Left renal cortex interstitium (tissue), 4 donors: ENCODE data around the gene TRIM62. TPM values are rescaled to one million over a fixed set of nuclear protein-coding genes. Genes with fewer than 3 reads are reported as not detected.
A peak's percentile ranks its signal among the peaks of the same experiment; 100 is the strongest.
"Not testable (repeated sequence)": the region's sequence is repeated elsewhere in the genome, so short reads cannot be mapped to it uniquely, and the experiment has no call there.

Experiments
- DNase-seq, 4 donors: peaks; one replicate each; pipeline ENCODE4 v3.0.0-alpha.2; 2013; ENCODE audit warnings: low read depth in 4 of 4, low spot score in 2 of 4, missing footprints in 1 of 4
- polyA plus RNA-seq, 4 donors: library from polyadenylated mRNA; unstranded; fragments of 120-200 nt; gene quantifications; one replicate each; pipeline ENCODE4 v1.2.1, GENCODE V29; 2013; ENCODE audit not compliant: insufficient read length in 4 of 4

The TRIM62 gene
- polyA plus RNA-seq, 4 donors = 6.9 to 10.8 (median 8.2) TPM

DNA sequence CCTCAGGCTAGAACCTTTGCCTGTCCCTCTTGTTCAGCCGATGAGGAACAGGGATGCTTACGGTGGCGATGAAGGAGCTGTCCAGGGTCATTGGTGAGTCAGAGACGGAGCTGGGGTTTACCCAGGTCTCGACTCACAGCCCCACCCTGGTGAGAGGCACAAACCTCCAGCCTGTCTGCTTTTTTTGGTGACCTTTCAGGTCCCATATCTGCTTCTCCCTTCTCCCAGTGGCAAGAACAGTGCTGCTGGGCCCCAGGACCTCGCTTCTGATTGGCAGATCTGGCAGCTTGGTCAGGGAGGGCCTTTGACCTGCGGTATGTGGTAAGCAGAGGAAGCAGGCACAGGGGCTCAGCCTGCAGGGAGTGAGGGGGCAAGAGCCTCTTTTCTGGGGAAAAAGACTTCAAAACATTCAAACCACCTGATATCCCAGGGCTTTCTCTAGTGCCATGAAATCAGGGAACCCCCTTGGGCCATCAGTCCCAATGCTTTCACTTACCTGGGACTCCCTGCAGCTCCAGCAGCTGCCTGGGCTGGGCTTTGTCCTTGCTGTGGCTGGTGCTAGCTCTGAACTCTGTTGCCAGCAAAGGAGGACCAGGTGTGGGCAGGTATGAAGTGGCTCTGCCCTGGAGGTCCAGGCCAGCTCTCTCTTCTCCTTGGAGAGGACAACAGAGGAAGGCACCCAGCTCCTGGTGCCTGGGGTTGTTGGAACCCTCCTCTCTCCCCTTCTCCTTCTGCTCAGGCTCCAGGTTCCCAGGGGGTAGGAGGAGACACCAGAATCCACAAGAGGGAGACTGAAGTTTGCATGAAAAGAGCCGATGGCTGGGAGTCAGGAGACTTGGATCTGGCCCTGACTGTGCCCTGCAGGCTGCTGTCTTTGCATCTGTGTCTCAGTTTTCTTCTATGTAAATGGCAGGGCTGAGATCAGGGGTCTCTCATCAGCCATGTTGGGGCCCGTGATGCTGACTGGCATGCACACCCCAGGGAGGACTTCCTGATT lies 41.4 kb downstream of the TRIM62 start:
- no peak for DNase-seq

DNA sequence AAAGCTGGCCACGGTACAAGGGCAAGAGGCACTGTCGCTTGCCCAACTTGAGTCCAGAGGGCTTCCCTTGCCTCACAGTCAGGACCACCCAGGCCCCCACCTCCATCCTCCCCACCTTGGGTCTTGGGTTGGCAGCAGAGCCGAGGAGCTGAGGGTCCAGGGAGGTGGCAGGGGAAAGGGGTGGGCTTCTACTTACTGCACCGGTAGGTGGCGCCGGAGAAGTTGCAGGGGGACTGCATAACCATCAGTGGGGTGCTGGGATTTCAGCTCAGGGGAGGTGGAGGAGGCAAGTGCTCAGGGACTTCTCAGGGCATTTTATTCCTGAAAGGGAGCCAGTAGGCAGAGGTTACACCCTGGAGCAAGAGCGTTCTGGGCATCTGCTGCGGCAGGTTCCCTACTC lies 44.0 kb downstream of the TRIM62 start:
- DNase-seq = peak in 1 of 4 donors; percentile 45

DNA sequence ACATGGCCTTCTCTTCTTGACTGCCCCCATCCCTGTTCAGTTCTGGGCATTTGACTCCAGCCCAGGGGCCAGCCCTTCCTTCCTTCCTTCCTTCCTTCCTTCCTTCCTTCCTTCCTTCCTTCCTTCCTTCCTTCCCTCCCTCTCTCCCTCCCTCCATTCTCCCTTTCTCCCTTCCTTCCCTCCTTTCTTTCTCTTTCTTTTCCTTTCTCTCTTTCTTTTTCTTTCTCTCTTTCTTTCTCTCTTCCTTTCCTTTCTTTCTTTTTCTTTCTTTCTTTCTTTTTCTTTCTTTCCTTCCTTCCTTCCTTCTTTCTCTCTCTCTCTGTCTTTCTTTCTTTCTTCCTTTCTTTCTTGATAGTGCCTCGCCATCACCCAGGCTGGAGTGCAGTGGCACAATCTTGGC lies 45.8 kb downstream of the TRIM62 start:
- DNase-seq = not testable (repeated sequence)

DNA sequence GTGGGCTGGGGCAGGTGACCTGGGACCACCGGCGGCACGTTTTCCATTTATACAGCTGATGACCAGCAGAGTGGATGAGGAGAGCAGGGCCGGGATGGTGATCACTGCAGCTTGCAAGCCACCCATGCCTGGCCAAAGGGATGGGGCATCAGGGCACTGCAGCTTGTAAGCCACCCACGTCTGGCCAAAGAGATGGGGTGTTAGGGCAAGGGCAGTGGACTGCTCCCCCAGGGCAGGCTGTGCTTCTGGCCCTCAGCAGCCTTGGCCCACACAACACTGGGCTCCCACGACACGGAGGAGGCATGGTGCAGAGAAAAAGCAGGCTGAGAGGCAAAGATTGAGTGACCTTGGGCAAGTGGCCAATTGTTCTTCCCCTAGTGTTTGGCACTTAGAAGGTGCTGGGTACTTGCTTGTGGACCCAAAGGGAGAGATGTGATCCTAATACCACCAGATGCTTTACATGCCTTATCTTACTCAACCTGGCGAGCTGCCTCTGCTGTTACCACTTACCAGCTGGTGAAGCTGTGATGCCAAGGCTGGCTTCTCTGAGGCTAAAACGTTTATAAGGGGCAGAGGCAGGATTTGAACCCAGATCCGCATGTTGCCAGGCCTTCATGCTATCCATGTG lies 48.3 kb downstream of the TRIM62 start:
- no peak for DNase-seq

DNA sequence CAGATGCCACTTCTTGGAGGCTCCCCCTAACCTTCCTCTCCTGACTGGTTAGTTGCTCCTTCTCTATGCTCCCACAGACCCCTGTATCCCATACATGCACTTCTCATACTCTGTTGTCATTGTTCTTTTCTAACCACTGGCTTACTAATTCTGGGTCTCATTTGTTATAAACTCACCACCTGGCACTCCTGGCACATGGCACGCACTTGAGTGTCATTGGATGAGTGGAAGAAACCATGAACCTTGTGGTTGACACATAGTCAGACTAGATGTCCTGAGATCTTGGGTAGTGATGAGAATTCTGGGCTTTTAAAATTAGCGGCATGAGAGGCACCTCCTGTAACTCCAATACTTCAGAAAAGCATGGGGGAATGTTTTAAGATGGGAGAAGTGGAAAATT lies 49.3 kb downstream of the TRIM62 start:
- DNase-seq = no peak

DNA sequence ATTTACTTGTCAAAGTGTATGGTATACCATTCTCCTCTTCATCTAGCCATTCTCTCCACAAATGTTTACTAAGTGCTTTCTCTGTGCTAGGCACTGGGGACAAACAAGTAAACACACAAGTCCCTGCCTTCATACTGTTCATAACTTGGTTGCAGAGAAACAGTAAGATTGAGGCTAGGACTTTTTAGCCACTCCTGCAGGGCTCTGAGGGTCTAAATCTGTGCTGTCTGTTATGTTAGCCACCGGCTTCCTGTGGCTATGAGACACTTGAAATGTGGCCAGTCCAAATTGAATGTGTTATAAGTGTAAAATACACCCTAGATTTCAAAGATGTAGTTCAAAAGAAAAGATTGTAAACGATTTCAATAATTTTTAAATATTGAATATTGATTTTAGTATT lies 50.7 kb downstream of the TRIM62 start:
- no peak for DNase-seq

DNA sequence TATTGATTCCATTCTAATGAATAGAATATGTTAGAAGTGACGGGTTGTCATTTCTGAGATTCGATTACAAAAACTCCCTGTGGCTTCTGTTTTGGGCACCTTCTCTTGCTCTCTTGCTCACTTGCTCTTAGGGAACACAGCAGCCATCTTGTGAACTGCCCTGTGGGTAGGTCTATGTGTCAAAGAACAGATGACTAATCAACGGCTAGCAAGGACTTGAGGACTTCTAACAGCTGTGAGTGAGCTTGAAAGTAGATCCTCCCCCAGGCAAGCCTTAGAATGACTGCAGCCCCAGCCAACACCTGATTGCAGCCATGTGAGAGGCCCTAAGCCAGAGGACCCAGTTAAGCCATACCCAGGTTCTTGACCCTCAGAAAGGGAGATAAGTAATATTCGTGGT lies 51.5 kb downstream of the TRIM62 start:
- DNase-seq = no peak

DNA sequence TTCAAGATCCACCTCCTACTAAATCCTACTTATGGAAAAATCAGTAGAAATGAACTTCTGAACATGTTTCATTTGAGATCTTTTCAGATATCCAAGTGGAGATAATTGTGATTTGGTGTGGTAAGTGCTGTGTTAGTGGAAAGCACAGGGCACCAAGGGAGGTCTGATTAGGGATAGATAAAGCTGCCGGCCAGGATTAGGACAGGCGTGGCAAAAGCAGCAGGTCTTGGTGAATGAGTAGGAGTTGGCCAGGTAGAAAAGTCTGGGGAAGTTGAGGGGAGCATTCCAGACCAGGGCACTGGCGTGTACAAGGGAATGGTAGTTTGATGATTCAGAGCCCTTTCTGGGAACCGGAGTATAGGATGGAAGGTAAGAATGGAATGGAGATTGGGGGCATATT lies 53.1 kb downstream of the TRIM62 start:
- DNase-seq = no peak

DNA sequence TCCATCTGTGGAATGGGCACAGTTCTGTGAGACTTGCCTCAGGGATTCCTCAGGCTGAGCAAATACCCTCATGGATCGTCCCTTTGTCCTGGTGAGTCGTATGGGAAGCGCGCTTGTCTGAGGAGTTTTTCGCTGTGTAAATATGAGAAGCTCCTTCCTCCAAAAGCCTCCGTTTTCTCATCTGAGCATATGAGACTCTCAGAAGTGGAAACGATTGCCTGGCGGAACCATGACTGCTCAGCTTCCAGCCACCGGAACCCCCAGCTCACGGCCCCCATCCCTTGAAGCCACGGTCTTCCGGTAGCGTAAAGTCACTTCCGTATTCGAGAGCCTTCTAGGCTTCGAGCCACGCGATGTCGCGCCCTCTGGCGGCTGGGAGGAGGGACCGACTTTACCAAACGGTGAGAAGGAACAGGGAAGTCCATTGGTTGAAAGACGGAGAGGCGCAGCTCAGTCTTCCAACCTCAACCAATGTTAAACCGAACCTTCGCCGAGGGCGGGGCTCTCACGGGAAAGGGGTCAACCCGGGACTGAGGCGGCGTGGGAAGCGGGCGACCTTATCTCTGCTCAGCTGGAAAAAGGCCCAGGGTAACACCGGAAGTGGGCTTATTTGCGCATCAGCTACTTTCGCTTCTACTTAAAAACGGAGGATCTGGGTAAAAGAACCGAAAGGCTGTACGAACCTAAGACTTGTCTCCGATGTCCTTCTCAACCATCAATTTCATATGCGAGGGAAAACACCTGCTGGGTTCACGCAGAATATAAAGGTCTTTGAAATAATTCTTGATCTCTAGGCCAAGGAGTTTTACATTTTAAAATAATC lies 54.6 kb downstream of the TRIM62 start:
- DNase-seq = peak; percentile 95 to 99 (median 98)

DNA sequence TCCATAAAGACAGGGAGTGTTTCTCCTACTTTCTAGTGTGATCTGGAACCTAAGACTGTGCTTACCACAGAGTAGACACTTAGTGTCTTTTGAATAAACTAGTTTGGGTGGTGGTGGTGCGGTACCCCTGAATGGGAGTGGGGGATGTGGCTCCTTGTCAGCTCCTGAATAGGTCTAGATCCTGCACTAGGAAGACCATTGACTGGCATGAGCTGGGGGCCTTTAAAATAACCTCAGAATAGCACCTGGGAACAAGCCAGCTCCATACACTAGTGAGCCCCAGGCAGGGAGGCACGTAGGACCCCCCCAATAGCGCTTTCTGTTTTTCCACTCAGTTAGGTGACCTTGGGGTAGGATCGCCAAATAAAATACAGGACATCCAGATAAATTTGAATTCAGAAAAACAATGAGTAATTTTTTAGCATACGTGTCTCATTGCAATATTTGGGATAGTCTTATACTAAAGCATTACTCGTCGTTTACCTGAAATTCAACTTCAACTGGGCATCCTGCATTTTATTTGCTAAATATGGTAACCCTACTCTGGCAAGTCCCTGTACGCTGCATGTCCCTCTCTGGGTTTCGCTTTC lies 55.3 kb downstream of the TRIM62 start:
- no peak for DNase-seq

DNA sequence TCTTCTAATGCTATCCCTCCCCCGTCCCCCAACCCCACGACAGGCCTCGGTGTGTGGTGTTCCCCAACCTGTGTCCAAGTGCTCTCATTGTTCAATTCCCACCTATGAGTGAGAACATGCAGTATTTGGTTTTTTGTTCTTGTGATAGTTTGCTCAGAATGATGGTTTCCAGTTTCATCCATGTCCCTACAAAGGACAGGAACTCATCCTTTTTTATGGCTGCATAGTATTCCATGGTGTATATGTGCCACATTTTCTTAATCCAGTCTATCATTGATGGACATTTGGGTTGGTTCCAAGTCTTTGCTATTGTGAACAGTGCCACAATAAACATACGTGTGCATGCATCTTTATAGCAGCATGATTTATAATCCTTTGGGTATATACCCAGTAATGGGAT lies 57.2 kb downstream of the TRIM62 start:
- DNase-seq = not testable (repeated sequence)

DNA sequence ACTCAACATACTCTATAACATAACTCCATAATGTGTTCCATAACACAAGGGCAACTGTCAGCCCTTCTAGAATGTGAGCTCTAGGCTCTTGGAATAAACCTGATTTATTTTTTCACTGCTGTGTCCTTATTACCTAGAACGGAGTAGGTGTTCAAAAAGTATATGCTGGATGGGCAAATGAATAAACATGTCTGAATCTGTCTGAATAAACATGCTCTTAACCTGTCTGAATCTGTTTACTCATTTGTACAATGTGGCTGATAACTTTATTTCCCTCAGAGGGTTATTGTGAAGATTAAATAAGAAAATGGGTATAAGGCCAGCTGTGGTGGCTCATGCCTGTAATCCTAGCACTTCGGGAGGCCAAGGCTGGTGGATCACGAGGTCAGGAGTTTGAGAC lies 58.6 kb downstream of the TRIM62 start:
- DNase-seq = no peak

DNA sequence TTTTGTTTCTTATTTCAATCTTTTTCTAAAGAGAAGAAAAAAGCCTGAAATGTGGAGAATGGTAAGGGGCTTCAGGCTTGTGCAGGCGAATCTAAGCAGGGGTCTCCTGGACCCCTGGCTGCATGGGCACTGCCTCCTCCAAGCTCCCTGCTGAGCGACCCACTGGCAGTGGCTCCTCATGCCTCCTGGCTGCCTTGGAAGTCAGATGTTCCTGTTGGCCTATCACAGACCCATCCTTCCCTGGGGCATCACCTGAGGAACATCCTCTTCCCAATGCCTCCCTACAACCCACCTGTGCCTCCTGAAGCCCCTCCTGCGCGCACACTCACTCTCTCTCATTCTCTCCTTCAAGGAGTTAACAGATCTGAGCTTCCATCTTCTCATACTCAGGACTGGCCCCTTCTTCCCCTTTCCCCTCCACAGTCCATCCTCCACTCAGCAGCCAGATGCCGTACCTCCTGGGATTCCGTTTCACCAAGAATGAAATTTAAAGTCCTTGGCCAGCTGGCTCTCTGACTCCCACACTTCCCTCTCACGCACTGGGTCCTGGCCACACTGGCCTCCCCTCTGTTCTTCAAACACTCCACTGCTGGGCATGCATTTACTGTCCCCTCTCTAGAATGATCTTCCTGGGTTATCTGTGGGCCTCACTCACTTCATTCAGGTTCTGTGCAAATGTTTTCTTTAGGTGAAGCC lies 59.2 kb downstream of the TRIM62 start:
- no peak for DNase-seq

DNA sequence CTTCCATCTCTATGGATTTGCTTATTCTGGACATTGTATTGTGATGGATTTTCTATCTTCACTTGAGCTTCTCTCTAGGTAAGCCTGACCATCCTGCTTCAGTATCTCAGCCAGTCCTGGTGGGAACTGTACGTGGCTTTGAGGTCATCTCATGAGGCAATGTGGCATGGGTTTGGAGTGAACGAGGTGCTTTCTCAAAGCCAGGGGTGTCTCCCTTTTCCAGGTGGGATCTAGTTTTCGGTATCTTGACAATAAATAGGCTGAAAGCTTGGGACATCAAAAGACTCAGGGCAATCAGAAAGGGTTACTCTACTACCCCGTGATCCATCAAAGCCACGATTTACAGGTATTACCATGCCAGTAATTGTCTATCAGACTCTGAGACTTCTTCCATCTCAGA lies 60.1 kb downstream of the TRIM62 start:
- DNase-seq = no peak

DNA sequence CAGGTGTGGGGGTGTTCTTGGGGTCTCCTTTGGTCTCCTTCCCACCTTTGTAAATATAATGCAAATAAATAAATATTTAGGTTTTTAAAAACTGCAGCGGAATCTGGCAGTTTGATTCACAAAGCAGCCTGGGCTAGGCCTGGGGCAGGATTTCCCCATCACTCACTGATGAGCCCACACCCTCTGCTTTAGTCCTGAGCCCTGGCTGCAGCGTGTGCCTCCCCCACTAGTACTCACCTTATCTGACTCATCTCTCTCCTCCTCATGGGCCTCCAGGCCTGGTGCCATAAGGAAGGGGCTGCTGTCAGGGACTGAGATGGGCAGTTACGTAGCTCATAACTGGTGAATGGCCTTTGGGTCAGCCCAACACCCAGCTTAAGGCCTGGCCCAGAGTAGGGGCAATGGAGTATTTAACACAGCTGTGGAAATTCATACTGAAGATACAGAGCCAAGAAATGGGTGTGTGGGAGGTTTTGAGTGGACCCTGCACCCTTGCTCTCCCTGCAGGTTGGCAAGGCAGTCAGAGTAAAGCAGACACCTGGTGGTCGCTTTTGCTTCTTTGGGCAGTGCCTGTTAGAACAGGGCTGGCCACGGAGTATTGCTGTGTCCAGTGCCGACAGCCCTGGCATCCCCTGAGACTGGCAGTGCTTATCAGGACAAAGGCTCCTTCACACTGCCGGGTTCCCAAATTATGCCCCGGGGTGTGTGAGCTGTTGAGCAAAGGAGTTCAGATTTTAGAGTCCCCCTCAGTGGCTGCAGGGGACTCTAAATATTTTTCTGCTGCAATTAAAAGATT lies 61.2 kb downstream of the TRIM62 start:
- no peak for DNase-seq

DNA sequence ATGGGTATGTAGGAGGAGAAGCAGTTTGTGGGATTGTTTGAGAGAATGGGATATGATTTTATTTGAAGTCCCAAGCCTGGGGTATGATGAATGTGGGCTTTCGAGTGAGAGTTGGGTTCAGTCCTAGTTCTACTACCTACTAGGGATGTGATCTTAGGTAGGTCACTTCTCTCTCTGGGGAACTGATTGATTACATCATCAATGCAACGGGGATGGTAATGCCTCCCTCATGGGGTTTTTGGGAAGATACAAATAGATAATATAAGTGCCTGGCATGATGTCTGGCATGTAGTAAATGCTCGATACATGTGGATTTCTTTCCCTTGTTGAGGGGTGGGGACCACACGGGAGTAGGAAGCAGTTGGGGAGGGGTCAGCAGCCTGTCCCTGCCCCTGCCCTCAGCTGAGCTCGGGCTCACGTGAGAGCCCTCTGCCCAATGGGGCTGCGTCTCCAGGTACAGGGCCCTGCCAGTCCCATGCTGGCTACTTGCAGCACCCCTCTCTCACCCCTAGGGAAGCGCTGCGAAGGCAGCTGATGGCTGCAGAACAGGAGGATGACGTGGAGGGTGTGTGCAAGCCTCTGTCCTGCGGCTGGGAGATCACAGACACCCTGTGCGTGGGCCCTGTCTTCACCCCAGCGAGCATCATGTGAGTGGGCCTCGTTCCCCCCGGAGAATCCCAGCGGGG lies 62.2 kb downstream of the TRIM62 start:
- no peak for DNase-seq

DNA sequence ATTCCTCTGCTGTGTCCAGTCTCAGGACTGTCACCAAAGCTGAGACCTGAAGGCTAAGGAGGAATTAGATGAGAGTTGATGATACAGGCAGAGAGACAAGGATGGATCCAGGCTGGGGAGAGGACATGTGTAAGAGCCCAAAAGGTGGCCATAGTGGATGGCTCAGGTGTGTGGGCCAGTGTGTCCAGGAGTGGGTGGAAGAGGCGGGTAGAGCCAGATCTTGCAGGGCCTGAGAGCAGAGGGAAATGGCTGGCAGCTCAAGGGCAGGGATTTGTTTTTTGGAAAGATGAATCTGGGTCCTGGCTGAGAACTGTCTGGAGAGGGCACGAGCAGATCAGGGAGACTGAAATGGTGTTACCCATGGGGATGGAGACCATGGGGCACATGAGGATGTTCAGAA lies 62.8 kb downstream of the TRIM62 start:
- no peak for DNase-seq

DNA sequence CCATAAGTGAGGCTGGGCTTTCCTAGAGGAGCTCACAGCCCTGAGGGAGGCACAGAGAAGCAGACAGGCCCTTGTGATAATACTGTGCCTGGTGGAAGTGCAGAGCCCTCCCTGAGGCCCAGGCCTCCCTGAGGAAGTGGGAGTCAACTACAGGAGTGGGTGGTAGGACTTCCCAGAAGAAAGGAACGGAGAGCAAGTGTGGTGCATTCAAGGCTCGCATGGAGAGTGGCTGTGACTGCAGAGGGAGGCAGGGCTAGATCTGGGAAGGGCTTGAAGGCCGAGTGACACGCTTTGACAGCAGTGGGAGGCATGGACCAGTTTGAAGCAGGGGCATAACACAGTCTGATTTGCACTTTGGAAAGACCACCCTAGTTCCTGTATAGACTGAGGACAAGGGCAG lies 63.6 kb downstream of the TRIM62 start:
- no peak for DNase-seq
